ENCODE results near the gene MAGEA10. TPM values are rescaled to one million over a fixed set of nuclear protein-coding genes. Genes with fewer than 3 reads are reported as not detected.
"Not testable (repeated sequence)": the region's sequence is repeated elsewhere in the genome, so short reads cannot be mapped to it uniquely, and the experiment has no call there.

Gene MAGEA10
- total RNA-seq, result not detected
- long read RNA-seq, result 0 reads

DNA sequence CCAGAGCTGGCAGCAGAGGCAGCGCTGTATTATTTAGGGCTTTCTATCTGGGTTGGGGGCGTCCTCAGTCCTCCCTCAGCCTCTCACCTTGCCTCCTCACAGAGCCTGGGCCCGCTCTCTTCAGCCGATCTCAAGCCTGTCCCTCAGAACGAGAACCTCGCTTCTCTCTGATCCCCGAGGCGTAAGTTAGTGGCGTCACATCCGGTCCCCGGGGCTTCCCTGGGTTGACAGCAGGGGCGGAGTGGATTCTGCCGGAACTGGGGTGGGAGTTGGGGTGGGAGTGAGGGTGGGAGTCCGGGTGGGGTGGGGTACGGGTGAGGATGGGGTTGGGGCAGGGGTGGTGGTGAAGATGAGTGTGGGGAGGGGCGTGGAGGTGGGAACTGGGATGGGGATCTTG lies at the start of gene MAGEA10:
MAGEA10 (minus strand) TSS at position 190 of the 397 bp plus-strand sequence. CDS start 2,957 bp downstream, outside the sequence.
- no peak for ATAC-seq (ENCODE audit: poor library complexity)
- no peak for DNase-seq
- intact Hi-C loops (cut with DNase I), result no loop called here

GRCh38 chrX:152177497-152178269 lies 39.3 kb upstream of the MAGEA10 start:
- intact Hi-C loops (cut with DNase I), result no loop called here
- ATAC-seq (ENCODE audit: poor library complexity) (no peak), DNase-seq (no peak)

- no peak for ATAC-seq (ENCODE audit: poor library complexity)
- DNase-seq, result no peak
- intact Hi-C loops (cut with DNase I), result no loop called here
Observed at GRCh38 chrX:152177052-152177451, 38.7 kb upstream of the MAGEA10 start.

DNA sequence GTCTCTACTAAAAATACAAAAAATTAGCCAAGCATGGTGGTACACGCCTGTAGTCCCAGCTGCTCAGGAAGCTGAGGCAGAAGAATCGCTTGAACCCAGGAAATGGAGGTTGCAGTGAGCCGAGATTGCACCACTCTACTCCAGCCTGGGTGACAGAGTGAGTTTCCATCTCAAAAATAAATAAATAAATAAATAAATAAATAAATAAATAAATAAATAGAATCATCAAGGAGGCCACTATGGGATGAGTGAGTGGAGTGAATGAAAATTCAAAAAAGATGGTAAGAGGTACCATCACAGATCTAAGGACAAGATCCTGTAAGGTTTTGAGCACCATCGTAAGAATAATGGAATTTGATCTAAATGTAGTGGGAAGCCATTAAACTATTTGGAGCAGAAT lies 37.5 kb upstream of the MAGEA10 start:
- ATAC-seq (ENCODE audit: poor library complexity); intact Hi-C loops (cut with DNase I); DNase-seq: not testable (repeated sequence)

GRCh38 chrX:152173923-152174322 lies 35.5 kb upstream of the MAGEA10 start:
- intact Hi-C loops (cut with DNase I); DNase-seq; ATAC-seq (ENCODE audit: poor library complexity): not testable (repeated sequence)

GRCh38 chrX:152170621-152171020 lies 32.2 kb upstream of the MAGEA10 start:
- ATAC-seq (ENCODE audit: poor library complexity) (no peak), DNase-seq (no peak)
- intact Hi-C loops (cut with DNase I), result no loop called here

- ATAC-seq (ENCODE audit: poor library complexity), result no peak
- intact Hi-C loops (cut with DNase I), result no loop called here
- no peak for DNase-seq
Observed at GRCh38 chrX:152165033-152165743, 26.8 kb upstream of the MAGEA10 start.

GRCh38 chrX:152157042-152157441 lies 18.7 kb upstream of the MAGEA10 start:
- DNase-seq (no peak), ATAC-seq (ENCODE audit: poor library complexity) (no peak)
- intact Hi-C loops (cut with DNase I), result no loop called here

DNA sequence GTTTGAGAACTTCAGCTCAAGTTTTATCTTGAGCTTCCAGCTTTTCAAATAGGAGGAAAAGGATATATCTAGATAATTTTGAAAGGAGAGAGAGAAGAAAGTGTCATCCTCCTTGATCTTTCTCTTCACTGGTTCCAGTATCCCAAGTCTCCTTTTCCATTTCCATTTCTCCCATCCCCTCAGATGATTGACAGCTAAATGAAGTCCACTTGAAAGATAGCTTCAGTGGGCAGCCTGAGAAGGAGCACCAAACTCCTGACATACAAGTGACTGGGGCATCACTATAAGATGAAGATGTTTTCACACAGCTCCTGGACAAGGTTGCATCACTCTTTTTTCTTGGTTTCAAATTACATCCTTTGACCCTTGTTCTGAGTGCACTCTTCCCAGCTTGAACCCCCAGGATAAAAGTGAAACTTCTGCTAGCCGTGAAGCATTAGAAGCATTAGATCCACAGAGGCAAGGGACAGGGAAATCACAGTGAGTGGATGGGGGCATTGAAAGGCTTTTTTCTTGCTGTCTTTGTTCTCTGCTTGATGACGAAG lies 17.5 kb upstream of the MAGEA10 start:
- no peak for ATAC-seq (ENCODE audit: poor library complexity)
- intact Hi-C loops (cut with DNase I), result no loop called here
- DNase-seq, result no peak

DNA sequence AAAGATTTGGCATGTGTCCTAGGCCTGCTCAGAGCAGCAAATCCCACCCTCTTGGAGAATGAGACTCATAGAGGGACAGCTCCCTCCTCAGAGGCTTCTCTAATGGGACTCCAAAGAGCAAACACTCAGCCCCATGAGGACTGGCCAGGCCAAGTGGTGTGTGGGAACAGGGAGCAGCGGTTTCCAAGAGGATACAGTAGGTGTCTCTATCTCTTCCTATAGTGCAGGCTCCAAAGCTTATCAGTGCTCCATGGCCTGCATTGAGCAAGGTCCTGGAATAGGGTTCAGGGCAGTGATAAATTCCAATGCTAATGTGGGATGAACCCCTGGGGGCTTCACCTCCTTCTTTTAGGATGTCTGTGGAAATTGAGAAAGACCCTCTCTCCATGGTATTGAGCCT lies 15.7 kb upstream of the MAGEA10 start:
- DNase-seq (no peak), ATAC-seq (ENCODE audit: poor library complexity) (no peak)
- intact Hi-C loops (cut with DNase I), result no loop called here

GRCh38 chrX:152151256-152151655 lies 12.9 kb upstream of the MAGEA10 start:
- intact Hi-C loops (cut with DNase I), result no loop called here

DNA sequence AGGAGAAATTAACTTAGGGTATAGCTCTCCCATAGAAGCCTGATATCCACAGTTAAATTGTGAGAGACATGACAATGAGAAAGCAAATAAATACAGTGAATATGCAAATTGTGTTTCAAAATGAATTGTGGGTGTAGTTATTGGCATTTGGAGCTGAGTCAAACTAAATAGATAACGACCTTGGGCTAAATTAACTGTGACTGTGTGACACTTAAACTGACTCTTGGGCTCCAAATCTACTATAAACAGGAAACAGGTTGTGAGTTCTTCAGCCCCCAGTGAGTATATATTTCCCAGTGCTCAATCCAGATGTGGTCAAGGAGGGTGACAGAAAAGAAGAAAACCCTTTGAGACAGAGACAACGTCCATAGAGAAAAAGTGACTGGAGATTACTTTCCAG lies 11.3 kb upstream of the MAGEA10 start:
- intact Hi-C loops (cut with DNase I), result no loop called here
- ATAC-seq (ENCODE audit: poor library complexity) (no peak), DNase-seq (no peak)

More at GRCh38 chrX:152151256-152151655, 12.9 kb upstream of the MAGEA10 start:
- DNase-seq (no peak), ATAC-seq (ENCODE audit: poor library complexity) (no peak)

DNA sequence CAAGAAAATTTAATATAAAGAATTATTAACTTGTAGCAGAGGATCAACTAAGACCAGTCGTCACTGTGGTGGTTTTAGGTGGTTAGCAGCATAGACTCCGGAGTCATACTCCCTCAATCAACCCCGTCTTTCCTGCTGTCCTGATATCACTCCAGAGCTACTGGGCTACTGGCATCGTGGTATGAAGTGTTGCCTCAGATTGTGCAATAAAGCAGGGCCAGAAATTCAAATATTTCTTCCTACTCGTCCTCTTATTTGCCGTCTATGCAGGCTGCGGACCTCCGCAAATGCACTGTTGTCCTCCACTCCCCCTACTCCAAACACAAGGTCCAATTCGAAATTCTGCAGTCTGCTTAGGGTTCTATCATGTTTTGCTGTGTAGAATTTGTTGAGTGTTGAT lies 1.2 kb upstream of the MAGEA10 start:
- no peak for ATAC-seq (ENCODE audit: poor library complexity)
- intact Hi-C loops (cut with DNase I), result no loop called here
- no peak for DNase-seq

- ATAC-seq (ENCODE audit: poor library complexity) (no peak), DNase-seq (no peak)
- intact Hi-C loops (cut with DNase I), result no loop called here
Observed at GRCh38 chrX:152137771-152138387, 498 bp downstream of the MAGEA10 start.

DNA sequence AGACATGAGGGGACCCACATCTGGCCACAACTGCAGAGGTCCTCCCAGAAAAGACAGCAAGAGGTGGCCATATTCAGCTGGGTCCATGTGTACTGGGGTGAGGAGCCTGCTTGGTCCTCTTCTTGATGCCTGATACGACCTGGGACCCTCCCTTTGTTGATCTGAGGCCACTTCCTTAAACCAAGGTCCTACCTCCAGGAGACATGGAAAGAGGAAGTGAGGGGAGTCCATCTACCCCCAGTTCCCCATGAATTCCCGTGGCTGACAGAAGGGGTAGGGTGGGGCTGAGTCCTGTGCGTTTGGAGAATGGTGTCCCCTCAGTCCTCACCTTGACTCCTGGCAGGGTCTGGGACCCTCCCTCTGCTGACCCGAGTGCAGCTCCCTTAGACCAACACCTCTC lies 2.1 kb downstream of the MAGEA10 start:
- DNase-seq (no peak), ATAC-seq (ENCODE audit: poor library complexity) (no peak)
- intact Hi-C loops (cut with DNase I), result no loop called here

DNA sequence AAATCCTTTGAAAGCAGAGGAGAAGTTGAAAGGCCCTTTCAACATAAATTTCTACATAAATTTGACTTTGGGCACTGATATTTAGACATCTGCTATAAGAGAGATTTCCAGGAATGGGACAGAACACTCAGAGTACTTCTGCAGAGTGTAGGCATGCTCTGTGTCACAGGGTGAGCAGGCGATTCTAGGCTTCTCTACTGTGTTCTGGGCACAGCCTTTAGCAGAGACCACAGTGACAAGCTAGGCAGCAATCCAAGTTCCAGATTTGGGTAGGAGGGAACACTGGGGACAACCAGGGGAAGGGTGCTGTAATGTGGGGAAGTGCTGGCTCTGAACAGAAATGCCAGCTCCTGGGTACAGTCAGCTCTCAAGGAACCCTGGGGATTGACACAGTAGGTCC lies 6.9 kb downstream of the MAGEA10 start:
- intact Hi-C loops (cut with DNase I), result no loop called here

GRCh38 chrX:152129069-152129844 lies 9.1 kb downstream of the MAGEA10 start:
- ATAC-seq (ENCODE audit: poor library complexity); DNase-seq: not testable (repeated sequence)

More for the DNA sequence above, 6.9 kb downstream of the MAGEA10 start:
- no peak for ATAC-seq (ENCODE audit: poor library complexity)
- no peak for DNase-seq

DNA sequence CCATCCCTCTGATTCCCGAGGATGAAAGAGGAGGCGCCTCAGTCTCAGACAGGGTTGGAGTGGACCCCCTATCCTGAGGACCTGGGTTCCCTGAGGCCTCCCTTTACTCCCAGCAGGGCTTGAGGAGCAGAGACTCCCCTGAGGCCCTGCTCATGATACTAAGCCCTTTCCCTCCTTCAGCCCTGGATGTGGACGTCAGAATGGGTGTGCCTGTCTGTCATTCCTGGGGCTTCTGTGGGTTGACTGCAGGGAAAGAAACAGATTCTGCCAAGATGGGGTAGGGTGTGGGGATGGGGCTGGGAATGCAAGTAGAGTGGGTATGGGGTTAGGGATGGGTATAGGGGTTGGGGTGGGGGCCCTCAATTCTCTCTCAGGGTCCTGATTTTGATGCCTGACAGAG lies 21.1 kb downstream of the MAGEA10 start:
- intact Hi-C loops (cut with DNase I), result no loop called here
- DNase-seq (no peak), ATAC-seq (ENCODE audit: poor library complexity) (no peak)

More at GRCh38 chrX:152129069-152129844, 9.1 kb downstream of the MAGEA10 start:
- intact Hi-C loops (cut with DNase I), result not testable (repeated sequence)

- DNase-seq (no peak), ATAC-seq (ENCODE audit: poor library complexity) (no peak)
- intact Hi-C loops (cut with DNase I), result no loop called here
Observed at GRCh38 chrX:152108527-152108926, 29.9 kb downstream of the MAGEA10 start.
